Medulla oblongata (tissue), 1 donor: ENCODE measurements around the gene GPSM1.

Experiments used
- DNase-seq: peaks from one replicate; pipeline ENCODE4 v3.0.0-alpha.2; 2015; ENCODE audit errors: extremely low spot score

Gene GPSM1

DNA sequence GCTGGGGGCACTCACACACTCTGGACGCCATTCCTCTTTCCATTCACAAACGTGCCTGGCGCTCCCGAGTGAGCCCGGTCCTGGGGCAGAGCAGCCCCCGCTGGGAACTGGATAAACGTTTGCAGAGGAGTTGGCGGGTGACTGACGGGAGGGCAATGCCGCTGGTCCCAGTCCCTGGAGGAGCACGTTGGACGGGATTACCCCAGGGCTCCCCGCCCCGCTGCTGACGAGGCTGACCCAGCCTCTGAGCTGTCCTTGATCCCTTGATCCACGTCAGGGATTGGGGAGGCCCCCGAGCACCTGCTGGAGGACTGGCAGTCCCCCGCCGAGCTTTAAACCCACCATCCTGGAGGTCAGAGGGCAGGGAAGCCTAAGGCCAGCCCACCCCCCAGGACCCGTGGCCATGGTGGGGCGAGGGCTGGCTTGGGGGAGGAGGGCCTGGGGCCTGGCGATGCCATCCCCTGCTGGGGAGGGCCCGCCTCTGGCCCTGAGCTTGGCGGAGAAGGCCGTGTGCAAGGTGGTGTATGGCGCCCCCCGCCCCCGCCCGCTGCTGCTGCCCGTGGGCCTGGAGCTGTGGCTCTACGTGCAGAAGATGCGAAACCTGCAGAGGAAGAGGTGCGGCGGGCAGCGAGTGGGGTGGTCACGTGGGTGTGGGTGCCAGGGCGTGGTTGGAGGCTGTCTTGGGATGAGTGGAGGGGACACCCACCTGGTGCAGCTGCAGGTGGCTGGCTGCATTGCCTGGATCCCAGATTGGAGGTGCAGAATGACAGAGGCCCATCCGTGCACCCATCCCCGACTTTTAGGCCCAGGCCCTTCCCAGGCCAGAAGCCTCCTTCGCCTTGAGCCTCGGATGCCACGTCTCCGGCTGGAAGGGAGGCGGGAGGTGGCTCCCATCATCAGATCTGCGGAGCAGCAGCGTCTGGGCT, 4.5 kb downstream of the GPSM1 start:
- no peak for DNase-seq

DNA sequence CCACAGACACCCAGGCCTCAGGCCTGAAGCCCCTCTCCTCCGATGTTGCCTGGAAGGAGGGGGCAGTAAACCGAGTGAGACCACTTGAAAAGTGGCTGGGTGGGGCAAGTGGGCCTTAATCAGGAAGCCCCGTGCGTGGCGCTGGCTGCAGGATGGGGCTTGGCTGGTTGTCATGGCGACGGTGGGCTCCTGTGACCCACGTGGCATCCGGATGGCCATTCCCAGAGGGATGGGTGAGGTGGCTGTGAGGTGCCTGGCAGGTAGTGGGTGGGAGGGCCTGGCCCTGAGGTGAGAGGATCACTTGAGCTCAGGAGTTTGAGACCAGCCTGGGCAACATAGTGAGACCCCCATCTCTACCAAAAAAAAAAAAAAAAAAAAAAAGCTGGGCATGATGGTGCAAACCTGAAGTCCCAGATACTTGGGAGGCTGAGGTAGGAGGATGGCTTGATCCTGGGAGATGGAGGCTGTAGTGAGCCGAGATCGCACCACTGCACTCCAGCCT, 5.2 kb downstream of the GPSM1 start:
- DNase-seq = no peak

DNA sequence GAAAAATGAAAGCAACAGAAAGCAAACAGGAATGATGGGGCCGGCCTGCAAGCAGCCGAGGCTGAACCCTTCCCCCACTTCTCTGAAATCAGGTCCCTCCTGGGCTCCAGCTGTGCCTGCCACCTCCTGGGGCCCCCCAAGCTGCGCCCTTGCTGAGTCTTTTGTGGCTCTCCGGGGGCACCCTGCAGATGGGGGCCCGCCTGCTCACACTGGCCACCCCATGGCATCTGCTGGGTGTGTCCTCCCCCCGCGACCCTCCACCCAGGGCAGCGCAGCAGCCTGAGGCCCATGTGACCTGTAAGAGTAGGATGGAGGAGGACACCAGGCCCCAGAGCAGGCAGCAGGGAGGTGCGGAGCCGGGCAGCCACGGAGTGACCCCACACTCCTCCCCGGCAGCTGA, 5.7 kb downstream of the GPSM1 start:
- DNase-seq = no peak

DNA sequence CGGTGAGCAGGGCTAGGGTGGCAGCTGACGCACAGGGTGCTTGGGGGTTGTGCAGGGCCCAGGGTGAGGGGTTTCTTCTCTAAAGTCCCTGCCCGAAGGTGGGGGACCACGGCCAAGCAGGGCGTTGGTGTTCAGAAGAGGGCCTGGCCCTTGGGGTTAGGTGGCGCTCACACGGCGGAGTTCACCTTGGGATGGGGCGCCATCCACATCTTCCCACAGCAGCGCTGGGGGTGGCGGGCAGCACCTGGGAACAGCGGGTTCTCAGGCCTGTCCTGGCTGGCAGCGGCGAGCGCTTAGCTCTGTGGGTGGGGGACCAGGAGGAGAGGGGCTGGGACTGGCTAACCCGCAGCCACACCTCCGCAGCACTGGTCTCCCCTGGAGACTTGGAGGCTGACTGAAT, 6.1 kb downstream of the GPSM1 start:
- no peak for DNase-seq

DNA sequence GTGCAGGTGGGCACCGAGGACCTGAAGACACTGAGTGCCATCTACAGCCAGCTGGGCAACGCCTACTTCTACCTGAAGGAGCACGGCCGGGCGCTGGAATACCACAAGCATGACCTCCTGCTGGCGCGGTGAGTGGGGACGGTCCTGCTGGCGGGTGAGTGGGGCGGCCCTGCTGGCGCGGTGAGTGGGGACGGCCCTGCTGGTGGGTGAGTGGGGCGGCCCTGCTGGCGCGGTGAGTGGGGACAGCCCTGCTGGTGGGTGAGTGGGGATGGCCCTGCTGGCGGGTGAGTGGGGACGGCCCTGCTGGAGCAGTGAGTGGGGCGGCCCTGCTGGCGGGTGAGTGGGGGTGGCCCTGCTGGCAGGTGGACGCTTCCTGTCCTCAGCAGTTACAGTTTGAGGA, 7.2 kb downstream of the GPSM1 start:
- DNase-seq = no peak

- DNase-seq = no peak
These were observed 8.2 kb downstream of the GPSM1 start for GRCh38 chr9:136335296-136336155.

DNA sequence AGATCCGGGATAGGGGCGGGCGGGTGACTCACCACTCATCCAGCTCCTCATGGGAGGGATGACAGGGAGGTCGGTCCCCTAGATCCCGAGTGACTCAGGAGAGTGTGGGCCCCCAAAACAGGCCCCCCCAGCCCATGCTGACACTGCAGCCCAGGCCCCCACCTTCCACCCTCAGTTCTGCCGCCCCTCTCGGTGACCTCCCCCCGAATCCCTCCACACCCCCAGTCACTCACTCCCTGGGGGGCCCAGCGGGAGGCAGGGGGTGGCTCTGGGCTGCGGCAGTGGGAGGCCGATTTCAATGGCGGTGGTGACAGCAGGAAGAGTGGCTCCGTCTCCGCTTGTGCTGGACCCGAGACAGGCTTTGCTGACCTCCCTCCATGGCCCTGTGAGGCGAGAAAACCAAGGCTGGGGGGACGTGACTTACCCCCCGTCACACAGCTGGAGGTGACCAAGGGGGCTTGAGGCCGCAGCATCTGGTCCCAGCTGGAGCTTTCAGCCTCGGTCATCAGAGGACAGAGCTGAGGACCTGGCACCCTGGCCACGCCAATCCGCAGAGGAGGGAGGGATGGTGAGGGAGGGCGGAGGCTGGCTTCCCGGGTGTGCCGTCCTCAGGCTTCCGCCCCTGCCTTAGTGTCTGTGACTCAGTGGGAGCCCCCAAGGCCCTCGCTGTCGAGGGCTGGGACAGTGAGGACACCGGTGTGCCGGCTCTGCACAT, 9.0 kb downstream of the GPSM1 start:
- no peak for DNase-seq

DNA sequence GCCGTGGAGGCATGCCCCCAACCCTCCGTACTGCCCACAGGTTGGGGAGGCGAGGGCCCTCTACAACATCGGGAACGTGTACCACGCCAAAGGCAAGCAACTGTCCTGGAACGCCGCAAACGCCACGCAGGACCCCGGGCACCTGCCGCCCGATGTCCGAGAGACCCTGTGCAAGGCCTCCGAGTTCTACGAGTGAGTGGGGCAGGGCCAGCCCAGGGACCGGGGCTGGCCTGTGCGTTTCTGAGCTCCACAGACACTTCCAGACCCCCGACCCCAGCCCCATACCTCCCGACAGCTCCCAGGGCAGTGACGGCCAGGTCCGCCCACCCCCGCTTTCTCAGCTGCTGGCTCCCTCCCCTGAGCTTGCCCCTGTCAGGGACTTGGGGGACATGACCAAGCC, 9.5 kb downstream of the GPSM1 start:
- DNase-seq = no peak

DNA sequence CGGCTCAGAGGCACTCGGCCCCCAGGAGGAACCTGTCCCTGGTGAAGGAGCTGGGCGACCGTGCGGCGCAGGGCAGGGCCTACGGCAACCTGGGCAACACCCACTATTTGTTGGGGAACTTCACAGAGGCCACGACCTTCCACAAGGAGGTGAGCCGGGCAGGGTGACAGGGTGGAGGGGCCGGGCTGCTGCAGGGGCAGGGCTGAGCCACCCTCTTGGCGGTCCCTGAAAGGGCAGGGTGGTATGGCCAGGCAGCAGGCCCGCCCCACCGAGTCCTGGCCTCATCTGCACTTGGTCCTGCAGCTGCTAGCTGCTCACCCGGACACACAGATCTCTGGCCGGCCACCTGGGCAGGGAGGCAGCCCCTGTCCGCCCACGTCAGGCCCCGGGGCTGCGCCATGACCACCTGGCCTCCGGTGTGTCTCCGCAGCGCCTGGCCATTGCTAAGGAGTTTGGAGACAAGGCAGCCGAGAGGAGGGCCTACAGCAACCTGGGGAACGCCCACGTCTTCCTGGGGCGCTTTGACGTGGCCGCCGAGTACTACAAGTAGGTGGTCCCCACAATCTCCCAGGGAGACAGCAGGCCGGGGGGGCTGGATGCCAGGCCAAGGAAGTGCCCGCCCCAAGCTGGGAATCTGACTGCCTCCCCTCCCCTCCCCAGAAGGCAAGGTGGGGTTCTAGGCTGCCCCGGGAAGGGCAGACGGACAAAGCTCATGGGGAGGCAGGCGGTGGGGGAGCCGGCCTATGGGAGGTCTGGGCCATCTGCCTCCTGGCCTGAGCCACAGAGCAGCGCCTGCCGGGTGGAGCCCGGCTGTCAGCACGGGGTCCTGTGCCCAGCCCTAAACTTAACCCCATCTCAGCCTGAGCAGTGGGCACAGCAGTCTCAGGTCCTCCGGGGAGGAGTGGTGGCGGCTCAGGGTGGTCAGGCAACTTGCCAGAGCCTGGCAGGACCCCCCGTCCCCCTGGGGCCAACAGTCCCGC, 10.4 kb downstream of the GPSM1 start:
- no peak for DNase-seq

- no peak for DNase-seq
These were observed 11.2 kb downstream of the GPSM1 start for GRCh38 chr9:136338511-136338910.

DNA sequence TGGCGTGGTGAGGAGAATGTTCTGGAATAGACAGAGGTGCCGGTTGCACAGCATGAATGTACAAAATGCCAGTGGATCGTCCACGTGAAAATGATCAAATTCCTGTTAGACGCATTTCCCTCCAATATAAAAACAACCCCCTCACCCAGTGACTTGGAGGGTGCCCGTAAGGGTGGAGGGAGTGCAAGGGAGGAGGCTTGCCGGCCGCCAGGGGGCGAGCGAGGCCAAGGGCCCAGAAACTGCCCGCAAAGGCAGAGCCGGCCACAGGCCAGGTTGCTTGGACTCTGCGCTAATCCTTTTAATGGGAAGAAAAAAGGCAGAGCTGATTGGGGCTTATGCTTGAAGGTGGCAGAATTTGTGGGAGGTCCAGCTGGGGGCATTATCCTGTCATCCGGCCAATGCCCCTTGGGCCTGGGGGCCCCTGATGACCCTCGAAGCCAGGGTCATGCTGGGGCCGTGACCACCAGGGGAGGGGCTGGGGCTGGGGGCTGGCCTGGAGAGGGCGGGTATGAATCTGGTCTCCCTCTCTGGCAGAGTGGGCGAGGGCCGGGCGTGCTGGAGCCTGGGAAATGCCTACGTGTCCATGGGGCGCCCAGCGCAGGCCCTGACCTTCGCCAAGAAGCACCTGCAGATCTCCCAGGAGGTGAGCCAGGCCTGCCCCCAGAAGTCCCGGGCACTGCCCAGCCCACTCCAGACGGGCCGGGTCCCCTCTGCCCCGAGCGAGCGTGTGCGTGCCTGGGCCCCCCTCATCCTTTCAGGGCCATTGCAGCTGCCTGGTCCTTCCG, 12.0 kb downstream of the GPSM1 start:
- peak; percentile 79 for DNase-seq

GRCh38 chr9:136339958-136340310, 12.6 kb downstream of the GPSM1 start:
- no peak for DNase-seq

DNA sequence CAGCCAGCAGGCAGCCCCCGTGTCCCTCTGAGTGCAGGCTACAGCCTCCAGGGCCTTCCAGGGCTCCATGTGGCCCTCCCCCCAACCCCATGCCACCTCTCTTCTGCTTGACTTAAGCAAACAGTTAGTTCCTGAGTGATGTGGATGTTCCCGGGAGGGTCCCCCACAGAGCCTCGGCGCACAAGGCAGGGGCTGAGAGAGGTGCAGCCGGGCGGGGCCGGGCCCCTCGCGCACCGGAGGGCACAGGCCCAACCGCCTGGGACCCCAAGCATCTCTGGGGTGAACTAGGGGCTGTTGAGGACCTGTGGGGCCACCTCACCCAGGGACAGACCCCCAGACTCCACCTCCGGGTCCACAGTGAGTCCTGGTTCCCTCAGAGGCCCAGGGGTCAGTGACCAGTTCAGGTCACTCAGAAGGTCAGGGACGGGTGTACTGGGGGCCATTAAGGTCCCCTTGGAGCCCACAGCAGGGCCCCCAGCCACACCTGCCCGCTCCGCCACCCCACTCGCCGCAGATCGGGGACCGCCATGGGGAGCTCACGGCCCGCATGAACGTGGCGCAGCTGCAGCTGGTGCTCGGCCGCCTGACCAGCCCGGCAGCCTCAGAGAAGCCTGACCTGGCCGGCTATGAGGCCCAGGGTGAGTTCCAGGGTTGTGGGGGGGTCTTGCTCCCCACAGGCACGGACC, 13.2 kb downstream of the GPSM1 start:
- DNase-seq = no peak

- peak; percentile 38 for DNase-seq
These were observed 13.8 kb downstream of the GPSM1 start for GRCh38 chr9:136341042-136341655.

- DNase-seq = no peak
These were observed 14.4 kb downstream of the GPSM1 start for GRCh38 chr9:136341769-136342168.

DNA sequence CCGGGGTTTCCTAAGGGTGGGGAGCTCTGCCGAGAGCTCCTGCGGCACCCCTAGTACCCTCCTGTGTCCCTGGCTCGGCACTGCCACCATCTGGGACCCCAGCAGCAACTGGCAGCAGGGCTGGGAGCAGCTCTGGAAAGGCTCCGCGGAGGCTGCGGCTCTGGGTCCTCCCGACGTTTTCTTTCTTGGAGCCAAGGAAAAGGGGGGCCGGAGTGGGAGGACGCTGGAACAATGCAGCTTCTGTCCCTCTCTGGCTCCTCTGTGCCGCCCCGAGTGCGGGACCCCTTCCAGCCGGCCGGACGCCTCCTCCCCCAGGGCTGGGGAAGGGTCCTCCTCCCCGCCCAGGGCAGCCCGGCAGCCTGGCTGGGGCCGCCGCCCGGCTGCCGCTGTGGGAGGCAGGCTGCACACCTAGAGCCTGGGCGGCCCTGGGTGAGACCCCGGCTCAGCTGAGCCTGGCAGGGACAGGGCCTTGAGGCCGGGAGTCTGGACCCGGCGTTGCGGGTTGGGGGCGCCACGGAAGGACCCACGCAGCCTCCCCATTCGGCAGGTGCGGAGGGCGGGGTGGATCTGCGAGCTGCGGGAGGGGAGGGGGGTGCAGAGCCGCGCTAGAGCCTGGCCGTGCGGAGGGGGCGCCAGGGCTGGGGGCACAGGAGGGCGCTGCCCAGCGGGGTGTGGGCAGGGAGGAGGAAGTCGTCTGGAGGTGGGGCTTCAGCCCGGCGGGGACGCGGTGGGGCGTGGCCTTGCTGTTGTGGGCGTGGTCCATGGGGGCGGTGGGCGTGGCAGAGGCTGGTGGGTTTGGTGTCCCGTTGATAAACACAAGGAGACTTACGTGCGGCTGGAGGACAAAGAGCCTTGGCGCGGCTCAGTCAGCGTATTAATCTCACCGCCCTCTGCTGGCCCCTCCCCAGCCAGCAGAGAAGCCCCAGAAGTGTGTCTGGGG, 15.1 kb downstream of the GPSM1 start:
- peak; percentile 86 for DNase-seq

GRCh38 chr9:136343121-136343883, 16.0 kb downstream of the GPSM1 start:
- no peak for DNase-seq
